Measurements from ENCODE around the gene TRAM2.

Gene TRAM2

GRCh38 chr6:52534363-52534762 is 42.5 kb downstream of the TRAM2 start:
- TF ChIP-seq, protein P1, sequence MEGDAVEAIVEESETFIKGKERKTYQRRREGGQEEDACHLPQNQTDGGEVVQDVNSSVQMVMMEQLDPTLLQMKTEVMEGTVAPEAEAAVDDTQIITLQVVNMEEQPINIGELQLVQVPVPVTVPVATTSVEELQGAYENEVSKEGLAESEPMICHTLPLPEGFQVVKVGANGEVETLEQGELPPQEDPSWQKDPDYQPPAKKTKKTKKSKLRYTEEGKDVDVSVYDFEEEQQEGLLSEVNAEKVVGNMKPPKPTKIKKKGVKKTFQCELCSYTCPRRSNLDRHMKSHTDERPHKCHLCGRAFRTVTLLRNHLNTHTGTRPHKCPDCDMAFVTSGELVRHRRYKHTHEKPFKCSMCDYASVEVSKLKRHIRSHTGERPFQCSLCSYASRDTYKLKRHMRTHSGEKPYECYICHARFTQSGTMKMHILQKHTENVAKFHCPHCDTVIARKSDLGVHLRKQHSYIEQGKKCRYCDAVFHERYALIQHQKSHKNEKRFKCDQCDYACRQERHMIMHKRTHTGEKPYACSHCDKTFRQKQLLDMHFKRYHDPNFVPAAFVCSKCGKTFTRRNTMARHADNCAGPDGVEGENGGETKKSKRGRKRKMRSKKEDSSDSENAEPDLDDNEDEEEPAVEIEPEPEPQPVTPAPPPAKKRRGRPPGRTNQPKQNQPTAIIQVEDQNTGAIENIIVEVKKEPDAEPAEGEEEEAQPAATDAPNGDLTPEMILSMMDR (IDR thresholded peaks at IDR 0.05; ENCODE audit: poor library complexity, severe bottlenecking) = no peak
- Histone ChIP-seq H3K27me3 (ENCODE audit: insufficient read depth, poor library complexity, severe bottlenecking) (no peaks in the 10 kb centered on the region), H3K36me3 (ENCODE audit: low read depth) (peaks cover 33% of the 10 kb centered on the region), H3K4me1 (ENCODE audit: insufficient read depth, poor library complexity, severe bottlenecking) (peaks cover 41% of the 10 kb centered on the region), H3K4me3 (ENCODE audit: severe bottlenecking) (no peak overlapping the region), H3K27ac (ENCODE audit: poor library complexity, severe bottlenecking) (no peak overlapping the region), H3K9me3 (ENCODE audit: severe bottlenecking) (no peaks in the 10 kb centered on the region)
- no peak for ATAC-seq (ENCODE audit: low read depth)
- DNase-seq (ENCODE audit: low spot score) = no peak

GRCh38 chr6:52533491-52533890 is 43.4 kb downstream of the TRAM2 start:
- H3K27ac ChIP-seq (ENCODE audit: poor library complexity, severe bottlenecking) = peak overlapping the region; percentile 27
- no peaks in the 10 kb centered on the region for H3K9me3 ChIP-seq (ENCODE audit: severe bottlenecking)
- no peak overlapping the region for H3K4me3 ChIP-seq (ENCODE audit: severe bottlenecking)
- H3K36me3 ChIP-seq (ENCODE audit: low read depth) = peaks cover 33% of the 10 kb centered on the region
- ATAC-seq (ENCODE audit: low read depth) (no peak), DNase-seq (ENCODE audit: low spot score) (no peak)
- H3K27me3 ChIP-seq (ENCODE audit: insufficient read depth, poor library complexity, severe bottlenecking) = no peaks in the 10 kb centered on the region
- H3K4me1 ChIP-seq (ENCODE audit: insufficient read depth, poor library complexity, severe bottlenecking) = peaks cover 34% of the 10 kb centered on the region
- TF ChIP-seq, protein P1 (IDR thresholded peaks at IDR 0.05; ENCODE audit: poor library complexity, severe bottlenecking) = no peak

- no peak overlapping the region for H3K4me3 ChIP-seq (ENCODE audit: severe bottlenecking)
- DNase-seq (ENCODE audit: low spot score) (no peak), ATAC-seq (ENCODE audit: low read depth) (no peak)
- TF ChIP-seq, protein P1 (IDR thresholded peaks at IDR 0.05; ENCODE audit: poor library complexity, severe bottlenecking) = no peak
- no peaks in the 10 kb centered on the region for H3K27me3 ChIP-seq (ENCODE audit: insufficient read depth, poor library complexity, severe bottlenecking)
- peaks cover 24% of the 10 kb centered on the region for H3K4me1 ChIP-seq (ENCODE audit: insufficient read depth, poor library complexity, severe bottlenecking)
- H3K36me3 ChIP-seq (ENCODE audit: low read depth) = peaks cover 33% of the 10 kb centered on the region
- H3K27ac ChIP-seq (ENCODE audit: poor library complexity, severe bottlenecking) = peak overlapping the region; percentile 27
- no peaks in the 10 kb centered on the region for H3K9me3 ChIP-seq (ENCODE audit: severe bottlenecking)
These were observed 44.4 kb downstream of the TRAM2 start for GRCh38 chr6:52532457-52532856.

DNA sequence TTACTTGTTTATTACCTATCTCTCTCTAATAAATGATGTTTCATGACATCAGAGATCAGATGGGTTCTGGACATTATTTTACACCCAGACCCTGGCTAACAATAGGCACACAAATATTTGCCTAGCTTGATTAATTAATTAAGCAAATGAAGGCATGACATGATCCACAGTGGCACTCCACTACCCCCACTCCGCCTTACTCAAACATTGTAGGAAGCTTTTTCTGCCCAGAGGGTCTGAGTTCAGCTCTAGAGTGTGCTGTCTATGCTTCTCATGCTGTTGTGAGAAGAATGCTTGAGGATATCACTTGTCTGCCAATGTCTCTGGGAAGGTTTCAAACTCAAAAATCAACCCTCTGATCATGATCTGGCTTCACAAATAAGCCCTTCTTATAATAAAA is 45.0 kb downstream of the TRAM2 start:
- Histone ChIP-seq H3K4me1 (ENCODE audit: insufficient read depth, poor library complexity, severe bottlenecking) (peaks cover 17% of the 10 kb centered on the region), H3K27ac (ENCODE audit: poor library complexity, severe bottlenecking) (peak overlapping the region; percentile 5), H3K36me3 (ENCODE audit: low read depth) (peaks cover 33% of the 10 kb centered on the region), H3K27me3 (ENCODE audit: insufficient read depth, poor library complexity, severe bottlenecking) (no peaks in the 10 kb centered on the region), H3K9me3 (ENCODE audit: severe bottlenecking) (no peaks in the 10 kb centered on the region), H3K4me3 (ENCODE audit: severe bottlenecking) (no peak overlapping the region)
- TF ChIP-seq, protein P1 (IDR thresholded peaks at IDR 0.05; ENCODE audit: poor library complexity, severe bottlenecking) = no peak
- ATAC-seq (ENCODE audit: low read depth) (no peak), DNase-seq (ENCODE audit: low spot score) (no peak)

GRCh38 chr6:52531396-52531795 is 45.5 kb downstream of the TRAM2 start:
- H3K9me3 ChIP-seq (ENCODE audit: severe bottlenecking) = no peaks in the 10 kb centered on the region
- no peak for ATAC-seq (ENCODE audit: low read depth)
- H3K36me3 ChIP-seq (ENCODE audit: low read depth) = peaks cover 33% of the 10 kb centered on the region
- peaks cover 13% of the 10 kb centered on the region for H3K4me1 ChIP-seq (ENCODE audit: insufficient read depth, poor library complexity, severe bottlenecking)
- peak overlapping the region; percentile 5 for H3K27ac ChIP-seq (ENCODE audit: poor library complexity, severe bottlenecking)
- no peaks in the 10 kb centered on the region for H3K27me3 ChIP-seq (ENCODE audit: insufficient read depth, poor library complexity, severe bottlenecking)
- DNase-seq (ENCODE audit: low spot score) = no peak
- TF ChIP-seq, protein P1 (IDR thresholded peaks at IDR 0.05; ENCODE audit: poor library complexity, severe bottlenecking) = no peak
- no peak overlapping the region for H3K4me3 ChIP-seq (ENCODE audit: severe bottlenecking)

All from RWPE2 (cell line).